ENCODE results near the gene SCNN1A. TPM values are rescaled to one million over a fixed set of nuclear protein-coding genes. Genes with fewer than 3 reads are reported as not detected.

SCNN1A gene
- total RNA-seq, 1 experiment from 2014 or later = 549 TPM

- intact Hi-C loops (cut with micrococcal nuclease; ENCODE audit: unreplicated experiment) = loop anchor here (2.0 kb wide), 3 partner anchors 25 to 115 kb away; partner anchors contain the start of gene TAPBPL
- POLR2A ChIA-PET (ENCODE audit: unreplicated experiment) = no interaction called here
- no peaks in the 10 kb centered on the region for H3K27me3 ChIP-seq (ENCODE audit: insufficient read depth, low read depth)
- H3K27ac ChIP-seq = peak overlapping the region; percentile 95
- peak overlapping the region; percentile 54; the same call in 1 of the 2 replicates for H3K4me3 ChIP-seq
- BruUV-seq (replicated peaks) = no TSS peak
- H4K20me1 ChIP-seq (ENCODE audit: insufficient read depth) = peaks cover 8% of the 10 kb centered on the region; the same call in 1 of the 2 replicates
- H3K36me3 ChIP-seq (ENCODE audit: low read depth) = peaks cover 18% of the 10 kb centered on the region
- no peak overlapping the region for H2AFZ ChIP-seq
- peaks cover 77% of the 10 kb centered on the region for H3K4me1 ChIP-seq (replicated peaks; ENCODE audit: insufficient read depth)
- peaks cover 88% of the 10 kb centered on the region for H3K79me2 ChIP-seq (ENCODE audit: low read depth)
- peak overlapping the region; percentile 83 for H3K4me2 ChIP-seq
- DNase-seq = no peak
- CTCF ChIA-PET = no interaction called here
- no peak for TF ChIP-seq CTCF (conservative IDR thresholded peaks at IDR 0.05)
- no peak for TF ChIP-seq EZH2 (IDR thresholded peaks at IDR 0.05; ENCODE audit: low read depth)
- H3F3A ChIP-seq (ENCODE audit: insufficient read depth, low read depth) = peaks cover 56% of the 10 kb centered on the region
- no peaks in the 10 kb centered on the region for H3K9me3 ChIP-seq (ENCODE audit: insufficient read depth, low read depth)
- no peaks in the 10 kb centered on the region for H3K9me2 ChIP-seq (ENCODE audit: insufficient read depth)
Observed at GRCh38 chr12:6337958-6338433, 37.4 kb downstream of the SCNN1A start.

GRCh38 chr12:6336889-6337853 is 38.2 kb downstream of the SCNN1A start:
- peaks cover 58% of the 10 kb centered on the region for H3F3A ChIP-seq (ENCODE audit: insufficient read depth, low read depth)
- no peaks in the 10 kb centered on the region for H3K27me3 ChIP-seq (ENCODE audit: insufficient read depth, low read depth)
- no peaks in the 10 kb centered on the region for H3K9me2 ChIP-seq (ENCODE audit: insufficient read depth)
- no peaks in the 10 kb centered on the region for H3K9me3 ChIP-seq (ENCODE audit: insufficient read depth, low read depth)
- no peak overlapping the region for H2AFZ ChIP-seq
- TSS peak; percentile 64 for BruUV-seq (replicated peaks)
- intact Hi-C loops (cut with micrococcal nuclease; ENCODE audit: unreplicated experiment) = loop anchor here (1.0 to 2.0 kb wide), 8 partner anchors 26 to 196 kb away; partner anchors contain the start of gene TAPBPL
- no peak for TF ChIP-seq CTCF (conservative IDR thresholded peaks at IDR 0.05)
- no peak for TF ChIP-seq EZH2 (IDR thresholded peaks at IDR 0.05; ENCODE audit: low read depth)
- H3K4me1 ChIP-seq (replicated peaks; ENCODE audit: insufficient read depth) = peaks cover 77% of the 10 kb centered on the region
- peak overlapping the region; percentile 54 for H3K4me3 ChIP-seq
- no peak for DNase-seq
- ChIA-PET POLR2A (ENCODE audit: unreplicated experiment) (interaction anchor here (0.5 to 2.7 kb wide), 23 partner anchors 8 to 607 kb away, joined by 3 to 58 read pairs (median 7); partner anchors contain the start of genes C12orf57, GAPDH, LTBR and RNU7-1), CTCF (interaction anchor here (0.5 to 1.3 kb wide), 8 partner anchors 26 to 203 kb away, joined by 3 to 5 read pairs (median 3); no protein-coding TSS in a partner anchor)
- H3K4me2 ChIP-seq = peak overlapping the region; percentile 83
- H3K79me2 ChIP-seq (ENCODE audit: low read depth) = peaks cover 87% of the 10 kb centered on the region
- peaks cover 23% of the 10 kb centered on the region for H3K36me3 ChIP-seq (ENCODE audit: low read depth)
- H3K27ac ChIP-seq = peak overlapping the region; percentile 95
- H4K20me1 ChIP-seq (ENCODE audit: insufficient read depth) = peaks cover 8% of the 10 kb centered on the region; the same call in 1 of the 2 replicates

Measured in PC-9 (cell line).